Uterus (tissue), 4 donors: ENCODE data around the gene DYNC1LI2. TPM values are rescaled to one million over a fixed set of nuclear protein-coding genes. Genes with fewer than 3 reads are reported as not detected.
A peak's percentile ranks its signal among the peaks of the same experiment; 100 is the strongest.

Experiments used
- DNase-seq, 2 donors: peaks; one replicate each; pipeline ENCODE4 v3.0.0-alpha.2; 2019 to 2020
- H3K27ac ChIP-seq, 2 donors: fragments of 200-600 bp; sonication (generic); 1 replicate in 1 of 2; 2 replicates in 1 of 2; pipeline ENCODE4 v1.5.1; 2016 to 2018
- H3K27me3 ChIP-seq, 2 donors: fragments of 200-600 bp; sonication (generic); one replicate each; pipeline ENCODE4 v1.5.1; 2018 to 2019; ENCODE audit warnings: control low read depth in 1 of 2
- H3K36me3 ChIP-seq, 2 donors: fragments of 200-600 bp; sonication (generic); one replicate each; pipeline ENCODE4 v1.5.1; 2019; ENCODE audit warnings: control low read depth in 1 of 2
- H3K4me1 ChIP-seq, 2 donors: fragments of 200-600 bp; sonication (generic); one replicate each; pipeline ENCODE4 v1.5.1; 2018 to 2019; ENCODE audit warnings: control low read depth in 1 of 2
- H3K4me3 ChIP-seq, 2 donors: fragments of 200-600 bp; sonication (generic); 1 replicate in 1 of 2; 2 replicates in 1 of 2; pipeline ENCODE4 v1.5.1; 2018 to 2019; ENCODE audit warnings: mild to moderate bottlenecking in 1 of 2
- H3K9me3 ChIP-seq, 2 donors: fragments of 200-600 bp; sonication (generic); one replicate each; pipeline ENCODE4 v1.5.1; 2019; ENCODE audit warnings: control low read depth in 1 of 2
- CTCF ChIP-seq, 4 experiments: fragments of 200-600 bp in 2 of 4; fragments of 450-650 bp in 2 of 4; sonication (generic) in 2 of 4; IDR thresholded peaks; one replicate each; pipeline ENCODE4 v1.5.1; 2016 to 2019; ENCODE audit warnings: antibody characterized with exemption in 4 of 4, mild to moderate bottlenecking in 2 of 4, moderate library complexity in 1 of 4
- POLR2A ChIP-seq, 2 donors: fragments of 450-650 bp; IDR thresholded peaks; one replicate each; pipeline ENCODE4 v1.6.1; 2016; ENCODE audit warnings: antibody characterized with exemption in 2 of 2, mild to moderate bottlenecking in 1 of 2, moderate library complexity in 1 of 2
- intact Hi-C: fragments of 100-400 bp; cut with DNase I; formaldehyde crosslinking; loops from one replicate; pipeline ENCODE4 v1.15.1; 2023; ENCODE audit warnings: low total_unique reads
- total RNA-seq, 4 donors: library from RNA; depleted of rRNA in 3 of 4; stranded (reverse); fragments of >200 nt in 3 of 4; gene quantifications; one replicate each; pipeline versions ENCODE4 v1.1.0 to v1.2.4, GENCODE V29; 2014 to 2023
- donor health status: DM: yes; HTN: yes; CAD: no.

DYNC1LI2 gene
- total RNA-seq, 4 donors from 2014 or later: 109 to 279 (median 151) TPM

GRCh38 chr16:66754819-66755218, 3.4 kb upstream of the DYNC1LI2 start:
- no peaks in the 10 kb centered on the region for H3K36me3 ChIP-seq
- no peak for DNase-seq
- H3K4me3 ChIP-seq: no peak overlapping the region
- no peaks in the 10 kb centered on the region for H3K9me3 ChIP-seq
- TF ChIP-seq CTCF (IDR thresholded peaks at IDR 0.05) (no peak), POLR2A (IDR thresholded peaks at IDR 0.05) (no peak)
- intact Hi-C loops: no loop called here
- no peaks in the 10 kb centered on the region for H3K27me3 ChIP-seq
- peaks cover 0 to 10% of the 10 kb centered on the region in 2 donors for H3K4me1 ChIP-seq
- no peak overlapping the region for H3K27ac ChIP-seq

GRCh38 chr16:66754211-66754610, 2.8 kb upstream of the DYNC1LI2 start:
- intact Hi-C loops: no loop called here
- no peaks in the 10 kb centered on the region for H3K9me3 ChIP-seq
- H3K36me3 ChIP-seq: no peaks in the 10 kb centered on the region
- peaks cover 0 to 15% of the 10 kb centered on the region in 2 donors for H3K4me1 ChIP-seq
- no peak for TF ChIP-seq CTCF (IDR thresholded peaks at IDR 0.05)
- no peak for TF ChIP-seq POLR2A (IDR thresholded peaks at IDR 0.05)
- no peaks in the 10 kb centered on the region for H3K27me3 ChIP-seq
- no peak for DNase-seq
- no peak overlapping the region for H3K4me3 ChIP-seq
- H3K27ac ChIP-seq: no peak overlapping the region

GRCh38 chr16:66752958-66753357, 1.5 kb upstream of the DYNC1LI2 start:
- intact Hi-C loops: no loop called here
- DNase-seq: no peak
- no peak for TF ChIP-seq POLR2A (IDR thresholded peaks at IDR 0.05)
- TF ChIP-seq CTCF (IDR thresholded peaks at IDR 0.05): no peak
- Histone ChIP-seq H3K36me3 (no peaks in the 10 kb centered on the region), H3K27ac (no peak overlapping the region), H3K9me3 (no peaks in the 10 kb centered on the region), H3K4me3 (no peak overlapping the region), H3K4me1 (peaks cover 0 to 15% of the 10 kb centered on the region in 2 donors), H3K27me3 (no peaks in the 10 kb centered on the region)

- no peak for TF ChIP-seq POLR2A (IDR thresholded peaks at IDR 0.05)
- TF ChIP-seq CTCF (IDR thresholded peaks at IDR 0.05): no peak
- H3K9me3 ChIP-seq: no peaks in the 10 kb centered on the region
- no peaks in the 10 kb centered on the region for H3K36me3 ChIP-seq
- intact Hi-C loops: no loop called here
- peak overlapping the region; percentile 94 for H3K27ac ChIP-seq
- no peak overlapping the region for H3K4me3 ChIP-seq
- peaks cover 0 to 15% of the 10 kb centered on the region in 2 donors for H3K4me1 ChIP-seq
- no peak for DNase-seq
- H3K27me3 ChIP-seq: no peaks in the 10 kb centered on the region
Measured at GRCh38 chr16:66752379-66752778, 970 bp upstream of the DYNC1LI2 start.

- no peaks in the 10 kb centered on the region for H3K36me3 ChIP-seq
- TF ChIP-seq POLR2A (IDR thresholded peaks at IDR 0.05): no peak
- no peak for TF ChIP-seq CTCF (IDR thresholded peaks at IDR 0.05)
- no peak for DNase-seq
- intact Hi-C loops: no loop called here
- H3K27me3 ChIP-seq: no peaks in the 10 kb centered on the region
- no peaks in the 10 kb centered on the region for H3K9me3 ChIP-seq
- H3K27ac ChIP-seq: peak overlapping the region; percentile 94
- H3K4me3 ChIP-seq: peak overlapping the region; percentile 79 to 98
- peaks cover 0 to 15% of the 10 kb centered on the region in 2 donors for H3K4me1 ChIP-seq
Measured at GRCh38 chr16:66751992-66752322, 548 bp upstream of the DYNC1LI2 start.
